Fibroblast of gingiva (primary cell): ENCODE measurements around the gene HEATR5B.
A peak's percentile ranks its signal among the peaks of the same experiment; 100 is the strongest.
"Not testable (repeated sequence)": the region's sequence is repeated elsewhere in the genome, so short reads cannot be mapped to it uniquely, and the experiment has no call there.

Source experiments
- DNase-seq: peaks from one replicate; pipeline ENCODE4 v3.0.0-alpha.2; 2011; ENCODE audit warnings: low read depth

Gene HEATR5B

GRCh38 chr2:36979007-36979406, 105.2 kb downstream of the HEATR5B start:
- DNase-seq: not testable (repeated sequence)

- DNase-seq: no peak
Observed at GRCh38 chr2:36976065-36976464, 108.1 kb downstream of the HEATR5B start.

- no peak for DNase-seq
Observed at GRCh38 chr2:36975306-36975705, 108.9 kb downstream of the HEATR5B start.

- DNase-seq: no peak
Observed at GRCh38 chr2:36973320-36973719, 110.9 kb downstream of the HEATR5B start.

- DNase-seq: no peak
Observed at GRCh38 chr2:36971990-36972389, 112.2 kb downstream of the HEATR5B start.

- DNase-seq: no peak
Observed at GRCh38 chr2:36967236-36967876, 116.8 kb downstream of the HEATR5B start.

- peak; percentile 96 for DNase-seq
Observed at GRCh38 chr2:36966370-36967235, 117.6 kb downstream of the HEATR5B start, which contains the start of gene STRN. TSS of gene STRN (minus strand) at chr2:36966536. CDS start at chr2:36966463, 73 bp downstream.

- DNase-seq: no peak
Observed at GRCh38 chr2:36965751-36966369, 118.3 kb downstream of the HEATR5B start.

GRCh38 chr2:36965206-36965605, 119.0 kb downstream of the HEATR5B start:
- DNase-seq: no peak

- DNase-seq: no peak
Observed at GRCh38 chr2:36964496-36965058, 119.6 kb downstream of the HEATR5B start.

- no peak for DNase-seq
Observed at GRCh38 chr2:36963734-36964133, 120.4 kb downstream of the HEATR5B start.

GRCh38 chr2:36963106-36963505, 121.1 kb downstream of the HEATR5B start:
- DNase-seq: no peak

- no peak for DNase-seq
Observed at GRCh38 chr2:36960773-36961172, 123.4 kb downstream of the HEATR5B start.

GRCh38 chr2:36960005-36960675, 124.0 kb downstream of the HEATR5B start:
- no peak for DNase-seq

- DNase-seq: no peak
Observed at GRCh38 chr2:36954977-36955607, 129.1 kb downstream of the HEATR5B start.

- DNase-seq: no peak
Observed at GRCh38 chr2:36952748-36953197, 131.4 kb downstream of the HEATR5B start.

- peak; percentile 15 for DNase-seq
Observed at GRCh38 chr2:36951574-36951973, 132.6 kb downstream of the HEATR5B start.

GRCh38 chr2:36951027-36951518, 133.1 kb downstream of the HEATR5B start:
- DNase-seq: no peak

- no peak for DNase-seq
Observed at GRCh38 chr2:36949845-36950244, 134.3 kb downstream of the HEATR5B start.

GRCh38 chr2:36945240-36945639, 138.9 kb downstream of the HEATR5B start:
- DNase-seq: not testable (repeated sequence)

GRCh38 chr2:36941867-36942266, 142.3 kb downstream of the HEATR5B start:
- no peak for DNase-seq
